Pancreas (tissue), 10 donors: ENCODE results near the gene PTPN14. TPM values are rescaled to one million over a fixed set of nuclear protein-coding genes. Genes with fewer than 3 reads are reported as not detected.

Experiments used
- ATAC-seq, 4 donors: fragments of 200-7000 bp; cut with Tn5 transposase; one replicate each; pipeline versions ENCODE4 v1.8.0 to v1.9.1; 2020; ENCODE audit warnings: mild to moderate bottlenecking in 4 of 4, moderate library complexity in 4 of 4
- DNase-seq, 6 donors: peaks; one replicate each; pipeline ENCODE4 v3.0.0-alpha.2; 2020
- FAIRE-seq: peaks from 2 replicates; lab custom pipeline; 2012; peaks lifted over from hg19 to GRCh38; lab: Jason Lieb, UNC
- H3K27ac ChIP-seq, 4 donors: fragments of 200-600 bp; sonication (generic); 1 replicate in 3 of 4; 2 replicates in 1 of 4; pipeline versions ENCODE4 v1.5.0 to v1.8.0; 2020
- H3K27me3 ChIP-seq, 4 donors: fragments of 200-600 bp; one replicate each; pipeline ENCODE4 v1.8.0; 2021
- H3K36me3 ChIP-seq, 3 donors: fragments of 200-600 bp; sonication (generic) in 1 of 3; one replicate each; pipeline versions ENCODE4 v1.5.0 to v1.8.0; 2020 to 2021
- H3K4me1 ChIP-seq, 3 donors: fragments of 200-600 bp; one replicate each; pipeline ENCODE4 v1.8.0; 2021
- H3K4me3 ChIP-seq, 4 donors: fragments of 200-600 bp; sonication (generic) in 2 of 4; one replicate each; pipeline versions ENCODE4 v1.5.0 to v1.8.0; 2020 to 2021
- H3K9me3 ChIP-seq, 4 donors: fragments of 200-600 bp; one replicate each; pipeline ENCODE4 v1.8.0; 2021
- WGBS, 2 donors: extraction: QIAGEN DNeasy Blood & Tissue Kit; methylation state at CpG; one replicate each; pipeline ENCODE4 v1.1.7; 2013; 5-methylcytosine and 5-hydroxymethylcytosine counted together
- intact Hi-C, 3 donors: fragments of 100-400 bp; cut with DNase I; formaldehyde crosslinking; loops; one replicate each; pipeline versions ENCODE4 v1.11.1 to v1.14.2; 2022
- polyA plus RNA-seq, 2 donors: library from polyadenylated mRNA; stranded (reverse); fragments of 200-250 nt; gene quantifications; one replicate each; pipeline ENCODE4 v1.2.3, GENCODE V29; 2013
- total RNA-seq, 6 donors: library from RNA; stranded (reverse); fragmentation: NEBNext Ultra II Directional in 4 of 6; extraction: Animal tissue kit (Norgen Biotek cat#: 25700) in 4 of 6; gene quantifications; one replicate each; pipeline versions ENCODE4 v1.2.1 to v1.2.4, GENCODE V29; 2021 to 2023
- TF ChIP-seq, protein P1 (sequence below), 4 donors: fragments of 200-600 bp; sonication (generic) in 3 of 4; IDR thresholded peaks; one replicate each; pipeline versions ENCODE4 v1.5.0 to v1.8.0; 2021; ENCODE audit warnings: antibody characterized with exemption in 4 of 4
- donor health status: healthy with polysubstance abuse.
- donor health status: DM: no; HTN: no; CAD: no; lungs with moderate emphysema.
- donor health status: DM: no; HTN: no; CAD: no.
- donor health status: control.
- donor health status: control.
- donor health status: Bipolar disorder and iron deficiency.
- donor health status: DM: yes; HTN: yes; CAD: no.
- donor health status: DM: no; HTN: no; CAD: no.
- donor health status: DM: no; HTN: no; CAD: no.
- donor health status: DM: yes; HTN: yes; CAD: no.

The PTPN14 gene
- total and polyA plus RNA-seq, 8 donors = 1.9 to 17.5 (median 11.5) TPM

DNA sequence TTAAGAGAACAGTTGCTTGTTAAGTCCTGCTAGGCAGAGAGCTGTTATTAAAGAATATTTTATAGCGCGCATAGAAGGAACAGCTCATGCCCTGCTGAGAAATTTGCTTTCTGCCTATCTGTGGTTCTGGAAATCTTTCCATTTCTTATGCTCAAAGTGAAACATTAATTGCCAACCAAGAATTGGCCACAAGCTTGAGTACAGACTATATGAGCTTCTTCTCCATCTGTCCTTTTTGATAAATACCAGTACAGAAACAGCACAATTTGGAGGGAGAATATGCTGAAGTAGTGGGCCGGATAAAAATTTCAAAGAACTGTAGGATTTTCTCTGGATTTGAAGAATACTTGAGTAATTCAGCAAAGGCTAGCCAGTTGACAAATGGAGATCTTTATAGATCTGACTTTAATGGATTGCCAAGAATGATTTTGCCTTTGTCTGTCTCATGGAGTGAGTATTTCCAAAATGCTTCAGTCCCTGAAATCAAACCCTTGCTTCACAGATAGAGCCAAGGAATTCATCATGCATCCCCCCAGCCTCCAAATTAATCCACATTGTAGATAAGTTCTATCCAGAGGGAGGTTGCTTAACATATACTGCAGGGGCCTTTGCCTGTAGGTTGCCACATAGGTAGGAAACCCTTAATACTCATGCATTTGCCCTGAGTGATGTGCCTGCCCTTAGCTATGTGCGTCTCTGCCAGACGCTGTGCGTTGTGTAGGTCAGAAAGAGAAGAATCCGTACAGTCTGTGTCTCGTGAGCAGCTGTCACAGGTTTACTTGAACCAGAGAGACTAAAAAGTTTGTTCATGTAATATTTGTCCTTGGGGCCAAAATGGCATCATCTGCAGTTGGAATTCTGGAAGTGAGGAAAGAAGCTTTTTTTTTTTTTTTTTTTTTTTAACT, 226.3 kb downstream of the PTPN14 start:
- DNase-seq (no peak), FAIRE-seq (no peak), ATAC-seq (no peak)
- Histone ChIP-seq H3K4me3 (no peak overlapping the region), H3K27ac (no peak overlapping the region), H3K36me3 (no peaks in the 10 kb centered on the region), H3K9me3 (no peaks in the 10 kb centered on the region), H3K4me1 (no peaks in the 10 kb centered on the region), H3K27me3 (no peaks in the 10 kb centered on the region)
- intact Hi-C loops = loop anchor here in 2 of 3 donors (5.0 to 10.0 kb wide), 3 partner anchors 50 to 113 kb away; no protein-coding TSS in a partner anchor
- WGBS, 2 donors = 94 to 99% methylated on average over 8 of the region's 8 CpGs
- TF ChIP-seq, protein P1, sequence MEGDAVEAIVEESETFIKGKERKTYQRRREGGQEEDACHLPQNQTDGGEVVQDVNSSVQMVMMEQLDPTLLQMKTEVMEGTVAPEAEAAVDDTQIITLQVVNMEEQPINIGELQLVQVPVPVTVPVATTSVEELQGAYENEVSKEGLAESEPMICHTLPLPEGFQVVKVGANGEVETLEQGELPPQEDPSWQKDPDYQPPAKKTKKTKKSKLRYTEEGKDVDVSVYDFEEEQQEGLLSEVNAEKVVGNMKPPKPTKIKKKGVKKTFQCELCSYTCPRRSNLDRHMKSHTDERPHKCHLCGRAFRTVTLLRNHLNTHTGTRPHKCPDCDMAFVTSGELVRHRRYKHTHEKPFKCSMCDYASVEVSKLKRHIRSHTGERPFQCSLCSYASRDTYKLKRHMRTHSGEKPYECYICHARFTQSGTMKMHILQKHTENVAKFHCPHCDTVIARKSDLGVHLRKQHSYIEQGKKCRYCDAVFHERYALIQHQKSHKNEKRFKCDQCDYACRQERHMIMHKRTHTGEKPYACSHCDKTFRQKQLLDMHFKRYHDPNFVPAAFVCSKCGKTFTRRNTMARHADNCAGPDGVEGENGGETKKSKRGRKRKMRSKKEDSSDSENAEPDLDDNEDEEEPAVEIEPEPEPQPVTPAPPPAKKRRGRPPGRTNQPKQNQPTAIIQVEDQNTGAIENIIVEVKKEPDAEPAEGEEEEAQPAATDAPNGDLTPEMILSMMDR (IDR thresholded peaks at IDR 0.05) = no peak

- WGBS, 2 donors = 87 to 93% methylated on average over 5 of the region's 5 CpGs
- DNase-seq (no peak), ATAC-seq (no peak), FAIRE-seq (no peak)
- Histone ChIP-seq H3K4me3 (no peak overlapping the region), H3K36me3 (peaks cover 0 to 5% (median 0%) of the 10 kb centered on the region in 3 donors), H3K9me3 (no peaks in the 10 kb centered on the region), H3K27me3 (no peaks in the 10 kb centered on the region), H3K4me1 (no peaks in the 10 kb centered on the region), H3K27ac (no peak overlapping the region)
- TF ChIP-seq, protein P1 (IDR thresholded peaks at IDR 0.05) = no peak
- intact Hi-C loops = loop anchor here in 2 of 3 donors (10.0 kb wide), 2 partner anchors 47 to 107 kb away; no protein-coding TSS in a partner anchor
These were observed 229.5 kb downstream of the PTPN14 start for GRCh38 chr1:214321705-214322453.

DNA sequence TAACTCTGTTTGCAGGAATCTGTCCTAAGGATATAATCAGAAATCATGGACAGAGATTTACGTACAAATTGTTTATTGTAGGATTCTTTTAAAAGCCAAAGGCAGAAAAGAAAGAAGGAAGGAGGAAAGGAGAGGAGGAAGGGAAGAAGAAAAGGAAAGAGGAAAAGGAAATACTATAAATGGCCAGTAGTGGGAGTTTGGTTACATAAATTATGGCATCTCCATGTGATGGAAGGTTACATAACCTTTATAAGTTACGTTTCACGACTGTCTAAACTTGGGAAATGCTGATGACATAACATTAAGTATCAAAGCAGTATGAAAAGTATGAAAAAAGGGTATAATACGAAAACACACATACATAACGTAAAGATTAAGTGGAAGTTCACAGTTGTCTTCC, 231.5 kb downstream of the PTPN14 start:
- no peaks in the 10 kb centered on the region for H3K4me1 ChIP-seq
- no peak overlapping the region for H3K4me3 ChIP-seq
- no peak for ATAC-seq
- no peaks in the 10 kb centered on the region for H3K9me3 ChIP-seq
- no peak for DNase-seq
- WGBS, 2 donors = 91 to 92% methylated on average over 5 of the region's 5 CpGs
- H3K27me3 ChIP-seq = no peaks in the 10 kb centered on the region
- TF ChIP-seq, protein P1 (IDR thresholded peaks at IDR 0.05) = no peak
- FAIRE-seq = no peak
- no peak overlapping the region for H3K27ac ChIP-seq
- peaks cover 0 to 5% (median 0%) of the 10 kb centered on the region in 3 donors for H3K36me3 ChIP-seq
- intact Hi-C loops = loop anchor here in 2 of 3 donors (10.0 kb wide), 2 partner anchors 45 to 105 kb away; no protein-coding TSS in a partner anchor

DNA sequence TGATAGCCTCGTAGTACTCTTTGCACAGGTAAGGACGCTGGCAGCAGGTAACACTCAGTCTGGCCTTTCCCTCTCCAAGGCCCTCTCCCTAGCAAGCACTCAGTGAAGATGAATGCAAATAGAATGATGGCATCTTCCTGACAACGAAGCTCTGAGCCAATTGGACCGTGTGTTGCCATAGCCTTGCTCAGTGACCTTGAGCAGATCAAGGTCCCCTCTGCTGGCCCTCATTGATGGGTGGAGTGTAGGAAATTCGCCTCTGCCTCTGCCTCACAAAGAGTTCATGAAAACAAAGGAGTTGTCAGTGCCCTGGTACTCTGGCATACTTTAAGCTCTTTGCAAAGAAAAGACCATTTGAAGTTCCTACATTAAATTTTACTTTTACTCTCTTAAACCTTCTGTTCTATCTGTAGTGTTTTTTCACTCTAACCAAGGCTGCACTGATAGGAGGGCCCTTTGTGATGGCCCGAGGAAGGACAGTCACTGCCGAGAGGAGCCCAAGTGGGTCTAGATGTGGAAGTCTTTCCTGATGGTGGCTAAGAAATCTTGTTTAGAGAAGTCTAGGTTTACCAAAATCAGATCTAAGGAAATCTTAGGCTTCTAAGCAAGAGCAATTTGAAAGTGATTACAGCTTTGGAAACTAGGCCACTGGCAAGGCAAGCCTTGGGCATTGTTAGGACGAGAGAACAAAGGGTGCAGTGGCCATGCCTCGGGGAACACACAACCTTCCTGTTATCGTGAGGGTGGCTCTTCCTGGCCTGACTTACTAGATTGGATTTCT, 232.3 kb downstream of the PTPN14 start:
- no peaks in the 10 kb centered on the region for H3K4me1 ChIP-seq
- intact Hi-C loops = no loop called here
- FAIRE-seq (no peak), DNase-seq (no peak), ATAC-seq (no peak)
- H3K36me3 ChIP-seq = peaks cover 0 to 5% (median 0%) of the 10 kb centered on the region in 3 donors
- no peaks in the 10 kb centered on the region for H3K9me3 ChIP-seq
- 69% methylated on average over 10 of the region's 10 CpGs for WGBS, 2 donors
- TF ChIP-seq, protein P1 (IDR thresholded peaks at IDR 0.05) = no peak
- no peak overlapping the region for H3K27ac ChIP-seq
- H3K4me3 ChIP-seq = no peak overlapping the region
- no peaks in the 10 kb centered on the region for H3K27me3 ChIP-seq
